NCI-H2081 treated with DMSO at 0.1 percent for 48 hours (cell line): Measurements from ENCODE around the gene LMAN1L.

Experiments used
- DNase-seq: peaks from one replicate; lab custom pipeline; 2025; lab: John Stamatoyannopoulos, UW

LMAN1L gene

GRCh38 chr15:74812533-74812932, at the start of gene LMAN1L:
Gene LMAN1L, plus strand, starts transcription at chr15:74812835. Its CDS starts 20 bp downstream, at chr15:74812855.
- no peak for DNase-seq

DNA sequence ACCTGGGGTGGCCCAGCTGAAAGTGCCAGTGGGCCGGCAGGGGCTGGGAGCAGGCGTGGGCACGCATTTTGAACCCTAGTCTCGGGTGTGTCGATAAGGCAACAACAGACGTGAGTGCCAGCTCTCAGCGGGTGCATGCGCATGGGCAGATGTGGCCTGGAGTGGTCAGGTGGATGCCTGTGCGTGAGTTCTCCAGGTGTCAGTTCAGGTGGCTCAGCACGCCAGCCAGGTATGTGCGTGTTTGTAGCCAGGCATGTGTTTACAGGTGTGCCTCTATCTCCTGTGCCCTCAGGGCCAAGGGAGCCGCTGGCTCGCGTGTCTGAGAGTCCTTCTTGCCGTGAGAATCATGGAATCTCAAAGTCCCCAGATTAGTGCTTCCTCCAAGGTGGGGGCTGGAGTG, 49.2 kb upstream of the LMAN1L start:
- DNase-seq, result no peak

DNA sequence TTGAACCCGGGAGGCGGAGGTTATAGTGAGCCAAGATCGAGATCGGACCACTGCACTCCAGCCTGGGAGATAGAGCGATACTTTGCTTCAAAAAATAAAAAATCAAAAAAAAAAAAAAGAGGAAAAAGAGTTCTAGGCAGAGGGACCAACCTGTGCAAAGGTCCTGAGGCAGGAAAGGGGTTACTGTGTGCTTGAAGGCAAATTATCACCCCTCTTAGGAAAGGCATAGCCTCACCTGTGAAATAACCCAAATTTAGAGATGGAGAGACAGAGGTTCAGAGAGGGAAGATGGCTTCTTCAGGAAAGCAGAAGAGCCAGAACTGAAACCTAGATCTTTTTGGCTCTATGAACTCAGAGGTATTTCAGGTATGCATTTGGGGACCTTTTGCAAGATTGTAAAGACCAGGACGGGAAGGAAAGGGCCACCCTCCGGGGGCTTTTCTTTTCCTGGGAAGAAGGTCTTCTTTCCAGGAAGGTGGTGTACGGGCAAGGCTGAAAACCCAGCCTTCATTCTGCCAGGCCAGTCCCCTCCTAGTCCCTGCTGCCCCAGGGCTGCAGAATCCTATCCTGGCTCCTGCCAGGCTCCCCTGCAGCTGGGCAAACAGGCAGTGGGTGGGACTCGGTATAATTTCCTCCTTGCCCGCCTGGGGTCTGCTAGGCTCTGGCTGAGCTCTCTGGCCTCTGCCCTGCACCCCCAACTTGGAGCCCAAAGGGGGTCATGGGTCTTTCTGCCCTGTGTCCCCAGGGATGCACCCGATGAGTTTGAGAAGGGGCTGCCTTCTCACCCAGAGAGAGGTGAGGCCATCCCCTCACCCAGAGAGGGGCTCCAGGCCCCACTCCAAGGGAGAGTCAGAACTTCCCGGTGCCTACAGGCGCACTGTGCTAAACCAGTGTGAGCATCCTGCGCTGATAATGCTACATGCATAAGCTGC, 45.2 kb upstream of the LMAN1L start:
- no peak for DNase-seq

GRCh38 chr15:74768099-74768770, 44.4 kb upstream of the LMAN1L start:
- DNase-seq, result no peak

DNA sequence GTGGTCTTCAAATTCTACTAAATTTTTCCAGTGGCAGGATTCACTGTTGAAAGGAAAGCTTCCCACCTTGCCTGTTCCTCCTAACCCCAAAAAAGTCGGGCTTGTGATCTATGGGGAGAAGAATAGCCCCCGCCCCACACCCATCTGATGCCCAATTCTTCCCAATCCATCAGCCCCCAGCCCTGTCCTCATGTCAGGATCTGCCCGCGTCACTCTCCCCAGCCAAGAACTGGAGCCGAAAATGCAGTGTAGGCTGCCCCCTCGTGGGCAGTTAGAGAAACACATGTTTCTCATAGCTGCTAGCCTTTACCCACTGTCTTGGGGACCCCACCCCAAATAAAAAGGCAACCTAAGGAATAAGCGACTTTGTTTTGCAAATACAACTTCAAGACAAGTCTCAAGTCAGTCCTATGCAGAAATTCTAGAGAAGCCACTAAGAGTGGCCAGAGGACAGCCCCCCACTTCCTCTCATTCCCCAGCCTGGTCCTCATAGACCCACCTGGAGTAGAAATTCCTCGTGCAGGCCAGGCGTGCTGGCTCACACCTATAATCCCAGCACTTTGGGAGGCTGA, 43.8 kb upstream of the LMAN1L start:
- DNase-seq, result no peak

DNA sequence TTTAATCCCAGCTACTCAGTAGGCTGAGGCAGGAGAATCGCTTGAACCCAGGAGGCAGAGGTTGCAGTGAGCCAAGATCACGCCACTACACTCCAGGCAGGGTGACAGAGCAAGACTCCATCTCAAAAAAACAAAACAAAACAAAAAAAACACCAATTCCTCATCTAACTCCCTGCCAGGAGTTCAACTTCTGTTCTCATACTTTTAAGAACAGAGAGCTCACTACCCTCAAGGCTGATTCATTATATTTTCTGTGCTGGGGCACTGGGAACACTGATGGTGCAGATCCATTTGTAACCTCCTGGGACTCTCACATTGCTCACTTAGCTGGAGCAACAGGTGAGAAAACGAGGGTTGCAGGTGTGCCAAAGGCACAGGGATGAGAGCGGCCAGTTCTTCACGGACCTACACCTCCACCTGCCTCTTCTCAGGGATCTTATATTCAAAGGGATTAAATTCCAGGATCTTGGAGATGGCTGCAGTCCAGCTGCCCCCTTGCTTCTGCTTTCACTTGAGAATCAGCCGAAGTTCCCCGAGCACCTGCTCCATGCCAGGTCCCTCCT, 43.1 kb upstream of the LMAN1L start:
- DNase-seq, result no peak

DNA sequence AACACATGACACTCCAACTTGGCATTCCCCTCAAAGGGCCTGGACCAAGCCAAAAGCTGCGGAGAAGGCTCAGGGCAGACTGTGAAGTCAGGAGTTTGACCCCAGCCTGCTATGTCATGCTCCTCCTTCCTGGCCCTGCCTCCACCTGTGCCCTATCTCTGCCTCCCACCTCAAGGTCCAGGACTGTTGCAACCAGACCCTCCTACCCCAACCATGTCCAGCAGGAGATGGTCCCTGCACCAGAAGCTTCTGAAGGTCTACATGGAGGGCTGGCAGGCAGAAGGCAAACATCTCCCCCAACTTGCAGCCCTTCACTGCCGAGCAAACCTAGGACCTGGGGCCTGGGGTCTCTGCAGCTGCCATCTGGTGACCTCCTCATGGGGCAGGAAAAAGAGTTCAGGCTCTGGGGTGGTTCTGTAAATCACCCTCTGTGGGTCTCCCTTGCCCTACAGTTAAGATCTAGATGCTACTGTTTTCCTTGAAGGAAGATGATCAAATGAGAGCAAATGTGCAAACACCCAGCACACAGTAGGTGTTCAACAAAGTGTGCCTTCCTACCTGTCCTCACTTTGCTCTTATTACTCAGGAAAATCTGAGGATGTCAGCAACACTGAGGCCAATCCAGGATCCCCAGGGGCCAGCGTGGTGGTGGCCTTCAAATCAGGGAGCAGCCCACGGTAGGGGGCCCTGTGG, 42.3 kb upstream of the LMAN1L start:
- DNase-seq, result no peak

DNA sequence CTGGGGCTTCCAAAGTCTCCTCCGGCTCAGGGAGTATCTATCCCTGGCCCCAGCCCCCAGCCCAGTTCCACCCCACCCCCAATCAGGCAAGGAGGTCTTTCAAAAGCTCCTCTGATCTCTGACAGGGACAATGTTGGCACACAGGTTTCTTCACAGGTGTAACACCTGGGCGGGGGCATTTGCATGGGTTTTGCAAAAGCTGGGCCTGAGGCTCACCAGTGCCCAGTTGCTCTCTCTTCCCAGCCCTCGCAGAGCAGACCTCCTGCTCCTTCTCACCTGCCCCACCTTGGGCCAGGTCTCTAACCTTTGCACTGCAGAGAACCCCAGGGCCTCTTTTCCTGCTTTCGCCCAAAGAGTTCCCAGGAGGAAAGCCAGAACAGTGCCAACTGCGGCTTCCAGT, 39.3 kb upstream of the LMAN1L start:
- DNase-seq, result no peak

GRCh38 chr15:74773731-74774252, 38.8 kb upstream of the LMAN1L start:
- no peak for DNase-seq

GRCh38 chr15:74775132-74775562, 37.5 kb upstream of the LMAN1L start:
- no peak for DNase-seq

DNA sequence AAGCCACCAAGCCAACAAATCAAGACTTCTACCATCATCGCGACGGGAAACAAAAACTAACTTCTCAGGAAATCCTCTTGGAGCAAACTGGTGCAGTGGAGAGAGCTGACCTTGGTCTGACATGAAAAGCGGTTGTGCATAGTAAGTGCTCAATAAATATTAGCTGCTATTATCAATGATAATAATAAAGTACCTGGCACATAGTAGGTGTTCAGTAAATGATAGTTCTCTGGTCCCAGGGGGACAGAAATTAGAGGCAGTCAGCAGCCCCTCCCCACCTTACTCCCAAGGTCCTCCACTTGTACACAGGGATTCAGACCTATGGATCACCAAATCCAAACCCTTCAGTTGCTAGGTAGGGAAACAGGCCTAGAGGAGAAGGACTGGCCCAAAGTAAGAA, 36.7 kb upstream of the LMAN1L start:
- DNase-seq, result no peak

- no peak for DNase-seq
Measured at GRCh38 chr15:74776821-74777768, 35.5 kb upstream of the LMAN1L start.

- DNase-seq, result no peak
Measured at GRCh38 chr15:74777769-74778598, 34.7 kb upstream of the LMAN1L start.

DNA sequence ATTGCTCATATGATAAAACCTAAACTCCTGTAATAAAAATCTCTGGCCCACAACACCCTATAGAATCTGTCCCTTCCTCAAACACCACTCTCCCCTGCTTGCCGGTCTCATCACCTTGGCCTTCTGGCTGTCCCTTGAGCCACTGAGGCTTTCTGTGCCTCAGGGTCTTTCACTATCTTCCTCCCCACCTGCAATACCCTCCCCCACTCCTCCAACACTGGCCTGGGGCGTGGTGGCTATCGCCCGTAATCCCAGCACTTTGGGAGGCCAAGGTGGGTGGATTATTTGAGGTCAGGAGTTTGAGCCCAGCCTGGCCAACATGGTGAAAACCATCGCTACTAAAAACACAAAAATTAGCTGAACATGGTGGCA, 34.0 kb upstream of the LMAN1L start:
- no peak for DNase-seq

GRCh38 chr15:74779162-74779648, 33.4 kb upstream of the LMAN1L start:
- no peak for DNase-seq

- DNase-seq, result no peak
Measured at GRCh38 chr15:74780523-74781430, 31.9 kb upstream of the LMAN1L start.

- no peak for DNase-seq
Measured at GRCh38 chr15:74781431-74782258, 31.0 kb upstream of the LMAN1L start, which contains the start of gene CSK. Gene CSK, plus strand, starts transcription at chr15:74782080. Its CDS starts 16,218 bp downstream, at chr15:74798298.
